ENCODE measurements around the gene STUM. TPM values are rescaled to one million over a fixed set of nuclear protein-coding genes. Genes with fewer than 3 reads are reported as not detected.
A peak's percentile ranks its signal among the peaks of the same experiment; 100 is the strongest.

The STUM gene
- total RNA-seq, 1 experiment from 2014 or later: 0.11 TPM

GRCh38 chr1:226511296-226511695 lies 37.3 kb upstream of the STUM start:
- no peak overlapping the region for H2BK12ac ChIP-seq (ENCODE audit: insufficient read length, low read depth, low read length)
- H2BK120ac ChIP-seq (ENCODE audit: low read depth, low read length, poor library complexity, severe bottlenecking): no peak overlapping the region
- H4K91ac ChIP-seq (ENCODE audit: insufficient read length, low read depth, low read length): no peak overlapping the region
- H3K4me2 ChIP-seq (ENCODE audit: insufficient read depth, insufficient read length, low read length): no peak overlapping the region
- no peak overlapping the region for H4K8ac ChIP-seq (replicated peaks; ENCODE audit: insufficient read length, low read depth, low read length)
- Mint-ChIP-seq H3K36me3 (ENCODE audit: insufficient read depth in 1 of 3, low read depth in 3 of 3) (no peaks in the 10 kb centered on the region), H3K4me1 (no peaks in the 10 kb centered on the region), H3K27me3 (ENCODE audit: low read depth) (peaks cover 65% of the 10 kb centered on the region), H3K4me3 (no peak overlapping the region), H3K9me3 (no peaks in the 10 kb centered on the region; a peak in 1 of 5 replicates), H3K27ac (no peak overlapping the region)
- no peaks in the 10 kb centered on the region for H3K79me1 ChIP-seq (ENCODE audit: insufficient read depth, low read depth, low read length, poor library complexity, severe bottlenecking)
- H3K27ac ChIP-seq (ENCODE audit: insufficient read length, low read depth, low read length): no peak overlapping the region
- H3K9ac ChIP-seq (ENCODE audit: extremely low read depth, insufficient read length, low read length): no peak overlapping the region
- no peak overlapping the region for H3K18ac ChIP-seq (ENCODE audit: insufficient read length, low read depth, low read length)
- H2BK15ac ChIP-seq (ENCODE audit: low read depth, low read length): no peak overlapping the region
- H4K20me1 ChIP-seq (ENCODE audit: control insufficient read depth, insufficient read depth, insufficient read length): no peaks in the 10 kb centered on the region
- H2AK5ac ChIP-seq (ENCODE audit: insufficient read length, low read length): no peak overlapping the region
- H2BK5ac ChIP-seq (ENCODE audit: insufficient read length, low read length): no peak overlapping the region
- no peaks in the 10 kb centered on the region for H3K79me2 ChIP-seq (ENCODE audit: insufficient read depth, low read length)
- H3K9me3 ChIP-seq (ENCODE audit: control insufficient read depth, low read depth, low read length): no peaks in the 10 kb centered on the region
- TF ChIP-seq CTCF (conservative IDR thresholded peaks at IDR 0.05): no peak
- no peak overlapping the region for H3K23ac ChIP-seq (ENCODE audit: insufficient read length, low read depth, low read length)
- H3K27me3 ChIP-seq (ENCODE audit: insufficient read depth, low read length): no peaks in the 10 kb centered on the region; the same call in 1 of the 2 replicates
- H3K56ac ChIP-seq (ENCODE audit: insufficient read length, low read depth, low read length): no peak overlapping the region
- H2AFZ ChIP-seq (ENCODE audit: low read length): no peak overlapping the region
- H3K4ac ChIP-seq (ENCODE audit: low read depth, low read length): no peak overlapping the region
- H3T11ph ChIP-seq (ENCODE audit: low read length): no peak overlapping the region
- H3K4me1 ChIP-seq (ENCODE audit: insufficient read depth, low read length): no peaks in the 10 kb centered on the region
- H3K14ac ChIP-seq (ENCODE audit: insufficient read depth, low read length): no peak overlapping the region
- WGBS (ENCODE audit: extremely low coverage, insufficient read length, low lambda C conversion rate): no CpG with 5 or more reads among the region's 3 CpGs
- DNase-seq: peak; percentile 20
- no peaks in the 10 kb centered on the region for H3K23me2 ChIP-seq (ENCODE audit: insufficient read length, low read depth, low read length, poor library complexity, severe bottlenecking)
- no peak overlapping the region for H2BK20ac ChIP-seq (ENCODE audit: low read depth, low read length, poor library complexity, severe bottlenecking)
- H4K5ac ChIP-seq (ENCODE audit: insufficient read length, low read depth, low read length): no peak overlapping the region

All from H9 (cell line).